Activated gamma-delta T cell treated with Interleukin-2 at 50 U/mL for 16 hours (primary cell): ENCODE results near the gene ANKRD36.
"Not testable (repeated sequence)": the region's sequence is repeated elsewhere in the genome, so short reads cannot be mapped to it uniquely, and the experiment has no call there.

Experiments used
- DNase-seq: peaks from one replicate; pipeline ENCODE4 v3.0.0-alpha.2; 2020

ANKRD36 gene

DNA sequence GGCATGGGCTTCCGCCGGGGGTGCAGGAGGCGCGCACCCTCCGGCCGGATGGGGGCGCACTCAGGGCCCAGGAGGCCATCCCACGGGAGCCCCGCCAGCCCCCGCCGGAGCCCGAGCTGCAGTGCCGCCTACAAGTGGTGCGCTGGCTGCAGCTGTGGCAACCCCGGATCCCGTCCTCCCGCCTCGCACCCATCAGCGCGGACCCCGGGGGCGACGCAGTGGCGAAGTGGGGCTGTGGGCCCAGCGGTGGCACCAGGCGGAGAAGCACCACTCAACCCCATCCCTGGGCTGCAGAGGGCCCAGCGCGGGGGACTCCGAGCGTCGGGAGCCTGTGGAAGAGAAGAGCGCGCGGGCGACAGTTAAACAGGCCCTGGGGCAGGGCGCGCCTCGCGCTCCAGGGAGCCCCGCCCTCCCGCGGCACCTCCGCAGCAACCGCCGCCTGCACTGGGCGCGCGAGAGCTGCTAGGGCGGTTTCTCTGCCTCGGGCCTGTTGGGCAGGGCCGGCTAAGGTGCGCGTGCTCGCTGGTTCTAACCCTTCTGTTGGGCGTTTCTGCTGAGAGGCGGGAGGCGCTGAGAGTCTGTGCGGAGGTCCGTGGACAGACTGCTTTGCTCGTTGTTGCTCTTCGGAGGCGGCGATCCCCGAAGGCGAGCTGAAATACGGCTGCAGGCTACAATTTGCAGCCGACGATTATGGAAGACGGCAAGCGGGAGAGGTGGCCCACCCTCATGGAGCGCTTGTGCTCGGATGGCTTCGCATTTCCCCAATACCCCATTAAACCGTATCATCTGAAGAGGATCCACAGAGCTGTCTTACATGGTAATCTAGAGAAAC lies at the start of gene ANKRD36:
Gene ANKRD36 (plus strand): TSS at position 104 of the 832 bp plus-strand sequence. CDS start 587 bp downstream, at position 691.
- DNase-seq = peak; percentile 79

DNA sequence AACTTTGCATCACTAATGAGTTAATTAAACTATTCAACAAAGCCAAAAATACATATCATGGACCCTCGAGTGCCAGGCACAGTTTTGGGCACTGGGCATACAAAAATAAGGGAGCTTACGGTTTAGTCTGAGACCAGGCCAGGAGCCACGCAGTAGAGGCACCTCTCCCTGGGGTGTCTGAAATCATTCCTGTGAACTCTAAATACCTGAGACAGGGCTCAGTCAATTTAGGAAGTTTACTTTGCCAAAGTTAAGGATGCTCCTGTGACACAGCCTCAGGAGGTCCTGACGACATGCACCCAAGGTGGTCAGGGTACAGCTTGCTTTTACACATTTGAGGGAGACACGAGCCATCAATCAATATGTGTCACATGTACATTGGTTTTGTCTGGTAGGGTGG lies 46.9 kb upstream of the ANKRD36 start:
- not testable (repeated sequence) for DNase-seq

GRCh38 chr2:97067279-97068004 lies 45.5 kb upstream of the ANKRD36 start:
- no peak for DNase-seq

DNA sequence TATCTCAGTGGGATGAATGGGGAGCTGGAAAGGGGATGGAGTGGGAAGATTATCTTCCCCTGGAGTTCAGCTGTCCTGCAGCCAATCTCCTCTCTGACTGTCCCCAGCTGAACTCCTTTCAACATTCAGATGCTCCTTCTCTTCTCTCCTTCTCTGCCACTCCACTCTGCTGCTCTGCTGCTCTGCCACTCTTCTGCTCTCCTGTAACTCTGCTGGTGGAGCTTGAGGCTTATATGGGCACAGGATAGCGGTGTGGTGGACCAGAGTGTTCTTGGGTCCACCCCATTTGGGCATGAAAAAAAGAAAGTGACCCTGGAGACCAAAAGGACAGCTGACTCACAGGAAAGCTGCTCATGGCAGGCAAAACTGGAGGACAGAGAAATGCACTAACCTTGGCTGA lies 44.9 kb upstream of the ANKRD36 start:
- no peak for DNase-seq

DNA sequence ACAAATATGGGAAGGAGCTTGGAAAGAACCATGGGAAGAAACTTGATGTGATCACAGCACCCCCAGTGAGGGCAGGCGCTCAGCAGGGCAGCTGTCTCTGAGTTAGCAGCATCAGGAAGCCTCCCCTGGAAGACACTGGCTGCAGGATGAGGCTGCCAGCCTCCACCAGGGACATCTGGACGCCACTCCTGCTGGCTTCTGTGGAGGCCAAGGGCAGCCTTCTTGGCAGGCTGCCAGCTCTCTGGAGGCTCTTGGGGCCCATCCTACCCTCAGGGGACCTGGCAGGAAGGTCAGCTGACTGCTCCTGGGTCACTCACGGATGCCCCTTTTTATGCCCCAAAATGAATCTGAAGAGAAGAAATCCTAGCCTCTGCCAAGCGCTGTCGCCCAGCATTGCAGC lies 44.2 kb upstream of the ANKRD36 start:
- not testable (repeated sequence) for DNase-seq

DNA sequence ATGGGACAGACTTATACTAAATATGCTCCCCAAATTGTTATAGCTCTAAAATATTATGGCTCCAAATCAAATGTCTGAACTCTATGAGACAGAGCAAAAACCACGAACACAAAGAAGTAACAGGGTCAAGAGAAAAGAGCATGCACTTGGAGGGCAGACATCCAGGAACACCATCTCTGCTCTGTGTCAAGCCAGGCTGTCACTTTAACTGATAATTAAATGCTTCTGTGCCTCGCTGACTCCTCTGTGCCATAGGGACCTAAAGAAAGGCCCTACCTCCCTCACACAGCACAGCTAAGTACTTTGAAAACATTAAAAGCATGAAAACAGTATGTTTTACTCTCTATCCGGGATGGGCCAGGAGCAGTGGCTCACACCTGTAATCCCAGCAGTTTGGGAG lies 42.0 kb upstream of the ANKRD36 start:
- not testable (repeated sequence) for DNase-seq

DNA sequence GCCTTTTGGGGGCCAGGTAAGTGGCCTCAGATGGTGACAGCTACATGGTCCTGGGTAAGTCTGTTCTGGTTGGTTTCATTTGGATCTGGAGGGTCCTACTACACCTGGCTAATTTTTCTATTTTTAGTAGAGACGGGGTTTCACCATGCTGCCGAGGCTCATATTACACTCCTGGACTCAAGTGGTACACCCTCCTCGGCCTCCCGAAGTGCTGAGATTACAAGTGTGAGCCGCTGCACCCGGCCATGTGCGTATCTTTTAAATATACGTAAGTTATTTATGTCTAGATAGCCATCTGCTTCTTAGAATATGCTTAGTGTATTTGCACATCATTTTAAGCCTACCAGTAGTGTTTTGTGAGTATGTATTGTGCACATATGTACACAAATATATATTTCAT lies 35.7 kb upstream of the ANKRD36 start:
- not testable (repeated sequence) for DNase-seq

- DNase-seq = not testable (repeated sequence)
Measured at GRCh38 chr2:97080855-97081254, 32.1 kb upstream of the ANKRD36 start.

- DNase-seq = not testable (repeated sequence)
Measured at GRCh38 chr2:97082206-97082605, 30.7 kb upstream of the ANKRD36 start.

- not testable (repeated sequence) for DNase-seq
Measured at GRCh38 chr2:97083516-97083915, 29.4 kb upstream of the ANKRD36 start.

DNA sequence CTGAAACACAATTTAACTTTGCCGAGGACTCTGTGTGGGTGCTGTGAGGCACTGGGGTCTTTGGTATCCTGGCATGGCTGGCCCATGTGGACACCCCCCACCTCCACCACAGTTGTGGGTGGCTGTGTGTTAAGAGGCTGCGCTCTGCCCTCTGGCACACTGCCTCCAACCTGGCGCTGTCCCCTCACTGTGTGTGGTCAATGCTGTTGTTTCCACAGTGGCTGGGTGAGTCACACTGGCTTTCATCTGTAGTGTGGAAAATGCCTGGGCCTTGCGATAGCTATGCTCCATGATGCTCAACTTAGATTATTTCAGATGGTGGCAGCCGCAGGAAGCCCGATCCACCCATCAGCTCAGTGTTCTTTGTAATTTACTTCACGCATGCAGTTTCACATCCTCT lies 27.9 kb upstream of the ANKRD36 start:
- DNase-seq = not testable (repeated sequence)

DNA sequence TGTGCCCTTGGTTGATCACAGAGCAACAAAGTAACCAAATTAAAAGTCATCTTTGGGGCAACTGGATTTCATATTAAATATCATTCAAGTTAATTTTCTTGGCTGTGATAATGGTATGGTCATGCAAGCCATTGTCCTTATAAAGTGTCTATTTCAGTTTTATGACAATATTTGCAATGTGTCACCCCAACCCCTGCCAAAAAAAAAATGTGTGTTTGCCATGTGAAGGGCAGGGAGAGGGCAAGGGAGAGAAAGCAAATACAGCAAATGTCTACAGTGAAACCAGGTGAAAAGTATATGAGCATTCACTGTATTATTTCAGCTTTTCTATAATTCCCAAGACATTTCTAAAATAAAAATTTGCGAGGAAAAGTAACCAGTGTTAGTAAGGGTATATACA lies 24.2 kb upstream of the ANKRD36 start:
- not testable (repeated sequence) for DNase-seq

- DNase-seq = not testable (repeated sequence)
Measured at GRCh38 chr2:97092946-97093345, 20.0 kb upstream of the ANKRD36 start.

GRCh38 chr2:97093983-97094771 lies 18.8 kb upstream of the ANKRD36 start:
- DNase-seq = not testable (repeated sequence)

DNA sequence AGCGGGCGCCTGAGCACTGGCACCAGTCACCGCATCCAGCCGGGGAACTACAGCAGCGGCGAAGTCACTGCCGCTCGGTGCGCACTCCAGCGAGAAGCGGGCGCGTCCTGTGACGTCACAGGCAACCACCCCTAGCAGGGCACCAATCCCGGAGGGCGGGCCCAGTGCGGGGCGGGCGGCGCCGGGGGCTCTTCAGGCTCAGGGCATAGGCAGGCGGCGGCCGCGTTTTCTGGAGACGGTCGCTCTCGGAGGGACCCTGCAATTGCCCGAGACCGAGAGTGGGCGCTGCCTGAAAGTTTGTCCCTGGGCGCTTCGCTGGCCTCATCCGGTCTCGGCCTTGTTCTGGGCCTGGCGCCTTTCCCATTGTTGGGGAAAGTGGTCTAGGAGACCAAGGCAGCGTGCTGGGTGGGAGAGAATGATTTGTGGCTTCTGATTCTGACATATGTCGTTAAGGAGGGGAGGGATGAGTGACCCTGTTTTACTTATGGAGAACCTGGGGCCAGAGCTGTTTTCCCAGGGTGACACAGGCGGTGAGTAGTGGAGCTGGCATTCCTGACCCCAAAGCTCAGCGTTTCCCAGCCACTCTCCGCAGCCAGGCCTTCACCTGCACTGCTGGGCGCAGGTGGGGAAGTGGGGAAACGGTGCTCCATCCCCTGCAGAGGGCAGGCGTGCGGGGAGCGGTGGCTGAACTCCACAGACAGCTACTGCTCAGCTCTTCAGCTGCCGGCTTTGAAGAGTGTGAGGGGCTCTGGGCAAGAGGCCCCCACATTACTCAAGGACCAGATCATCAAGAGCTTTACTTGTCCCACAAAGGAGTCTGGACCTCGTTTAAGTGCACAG lies 18.0 kb upstream of the ANKRD36 start, which contains the start of gene FAHD2B:
Gene FAHD2B (minus strand): TSS at position 111 of the 840 bp plus-strand sequence. CDS start 3,176 bp downstream, outside the sequence.
- DNase-seq = peak; percentile 73

- DNase-seq = no peak
Measured at GRCh38 chr2:97095661-97096060, 17.3 kb upstream of the ANKRD36 start.

DNA sequence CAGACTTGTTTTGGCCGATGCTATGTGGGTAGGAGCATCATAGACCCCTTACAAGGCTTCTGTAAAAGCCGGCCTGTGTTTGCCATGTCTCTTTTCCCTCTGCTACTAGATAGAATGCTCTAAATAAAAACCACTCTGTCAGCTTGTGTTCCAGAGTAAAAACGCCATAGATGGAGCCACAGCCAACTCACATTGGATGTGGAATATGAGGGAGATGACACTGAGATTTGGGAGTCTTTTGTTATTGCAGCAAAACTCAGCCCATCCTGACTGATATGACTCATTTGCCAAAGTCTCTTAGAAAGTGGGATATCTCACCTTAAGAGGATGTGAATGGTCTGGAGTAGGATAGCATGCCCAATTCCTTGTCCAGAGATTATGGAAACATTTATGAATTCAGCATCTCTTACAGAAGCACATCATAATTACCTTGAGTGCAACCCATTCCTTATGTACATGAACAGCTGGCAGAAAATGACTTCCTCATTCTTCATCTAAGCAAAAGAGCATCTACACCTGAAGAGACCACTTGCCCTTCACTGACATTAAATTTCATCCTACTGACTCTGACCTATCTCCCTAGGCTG lies 14.1 kb upstream of the ANKRD36 start:
- DNase-seq = not testable (repeated sequence)

GRCh38 chr2:97106878-97107277 lies 6.1 kb upstream of the ANKRD36 start:
- DNase-seq = not testable (repeated sequence)

DNA sequence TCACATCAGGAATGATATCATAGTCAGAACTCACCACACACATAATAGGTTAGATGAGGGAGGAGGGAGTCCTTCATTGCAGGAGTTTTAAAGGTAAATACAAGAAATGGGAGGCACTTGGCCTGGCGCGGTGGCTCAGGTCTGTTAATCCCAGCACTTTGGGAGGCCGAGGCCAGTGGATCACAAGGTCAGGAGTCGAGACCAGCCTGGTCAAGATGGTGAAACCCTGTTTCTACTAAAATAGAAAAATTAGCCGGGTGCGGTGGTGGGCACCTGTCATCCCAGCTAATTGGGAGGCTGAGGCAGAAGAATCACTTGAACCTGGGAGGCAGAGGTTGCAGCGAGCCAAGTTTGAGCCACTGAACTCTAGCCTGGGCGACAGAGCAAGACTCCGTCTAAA lies 1.7 kb upstream of the ANKRD36 start:
- not testable (repeated sequence) for DNase-seq

GRCh38 chr2:97112320-97113049 lies 468 bp upstream of the ANKRD36 start:
- peak; percentile 66 for DNase-seq

DNA sequence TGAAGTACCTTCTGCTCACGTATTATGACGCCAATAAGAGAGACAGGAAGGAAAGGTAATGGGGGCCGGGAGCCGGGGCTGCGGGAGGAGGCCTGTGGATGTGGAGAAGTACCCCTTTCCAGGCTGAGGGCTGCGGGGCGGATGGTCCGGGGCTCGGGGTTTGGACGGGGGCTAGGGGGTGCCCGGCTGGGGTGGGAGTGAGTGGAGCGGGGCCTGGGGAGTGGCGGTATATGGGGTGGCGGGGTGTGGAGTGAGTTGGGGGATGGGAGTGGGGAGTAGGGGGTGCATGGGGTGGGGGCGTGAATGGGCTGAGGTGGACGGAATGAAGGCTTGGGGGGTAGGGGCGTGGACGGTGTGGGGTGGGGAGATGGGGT lies 916 bp downstream of the ANKRD36 start:
- not testable (repeated sequence) for DNase-seq
